Memory B cell (primary cell): Measurements from ENCODE around the gene PTMA.
"Not testable (repeated sequence)": the region's sequence is repeated elsewhere in the genome, so short reads cannot be mapped to it uniquely, and the experiment has no call there.

Experiments
- ATAC-seq: fragments of 150-1000 bp; cut with Tn5 transposase; 2 replicates; pipeline ENCODE4 v1.10.0; 2021; ENCODE audit warnings: low read depth, mild to moderate bottlenecking, moderate library complexity
- DNase-seq, 2 donors: peaks; one replicate each; pipeline ENCODE4 v3.0.0; 2022; ENCODE audit warnings: low spot score in 2 of 2
- H3K27ac Mint-ChIP-seq: one replicate; pipeline ENCODE4 v1.8.0; 2022; ENCODE audit warnings: mild to moderate bottlenecking, moderate library complexity, mixed read lengths
- H3K27me3 Mint-ChIP-seq: one replicate; pipeline ENCODE4 v1.8.0; 2022; ENCODE audit warnings: mixed read lengths
- H3K36me3 Mint-ChIP-seq: one replicate; pipeline ENCODE4 v1.8.0; 2022; ENCODE audit warnings: mild to moderate bottlenecking, mixed read lengths
- H3K4me1 Mint-ChIP-seq: one replicate; pipeline ENCODE4 v1.8.0; 2022; ENCODE audit warnings: mixed read lengths
- H3K4me3 Mint-ChIP-seq: one replicate; pipeline ENCODE4 v1.8.0; 2022; ENCODE audit warnings: mild to moderate bottlenecking, moderate library complexity, mixed read lengths
- H3K9me3 Mint-ChIP-seq: one replicate; pipeline ENCODE4 v1.8.0; 2022; ENCODE audit warnings: mixed read lengths

Gene PTMA, protein sequence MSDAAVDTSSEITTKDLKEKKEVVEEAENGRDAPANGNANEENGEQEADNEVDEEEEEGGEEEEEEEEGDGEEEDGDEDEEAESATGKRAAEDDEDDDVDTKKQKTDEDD

GRCh38 chr2:231707927-231708772 lies at the start of gene PTMA:
Gene PTMA, plus strand, starts transcription at chr2:231708525. Its CDS starts 182 bp downstream, at chr2:231708707.
- peaks cover 19% of the 10 kb centered on the region for H3K36me3 Mint-ChIP-seq
- no peaks in the 10 kb centered on the region for H3K9me3 Mint-ChIP-seq
- H3K4me1 Mint-ChIP-seq: peaks cover 23% of the 10 kb centered on the region
- peak; percentile 60 for ATAC-seq
- peak within 1 kb of the TSS; percentile 94 for H3K4me3 Mint-ChIP-seq
- peak; percentile 99 for DNase-seq
- H3K27me3 Mint-ChIP-seq: no peaks in the 10 kb centered on the region
- H3K27ac Mint-ChIP-seq: peak within 1 kb of the TSS; percentile 100

- not testable (repeated sequence) for H3K4me3 Mint-ChIP-seq, H3K9me3 Mint-ChIP-seq, H3K36me3 Mint-ChIP-seq, H3K27me3 Mint-ChIP-seq, DNase-seq, ATAC-seq, H3K27ac Mint-ChIP-seq
- H3K4me1 Mint-ChIP-seq: peaks cover 13% of the 10 kb centered on the region
Measured at GRCh38 chr2:231660073-231660472, 48.3 kb upstream of the PTMA start.

GRCh38 chr2:231660860-231661259 lies 47.5 kb upstream of the PTMA start:
- no peak overlapping the region for H3K4me3 Mint-ChIP-seq
- ATAC-seq (no peak), DNase-seq (no peak)
- H3K27me3 Mint-ChIP-seq: no peaks in the 10 kb centered on the region
- peak overlapping the region; percentile 96 for H3K27ac Mint-ChIP-seq
- peaks cover 4% of the 10 kb centered on the region for H3K9me3 Mint-ChIP-seq
- peaks cover 17% of the 10 kb centered on the region for H3K4me1 Mint-ChIP-seq
- H3K36me3 Mint-ChIP-seq: peaks cover 2% of the 10 kb centered on the region

DNA sequence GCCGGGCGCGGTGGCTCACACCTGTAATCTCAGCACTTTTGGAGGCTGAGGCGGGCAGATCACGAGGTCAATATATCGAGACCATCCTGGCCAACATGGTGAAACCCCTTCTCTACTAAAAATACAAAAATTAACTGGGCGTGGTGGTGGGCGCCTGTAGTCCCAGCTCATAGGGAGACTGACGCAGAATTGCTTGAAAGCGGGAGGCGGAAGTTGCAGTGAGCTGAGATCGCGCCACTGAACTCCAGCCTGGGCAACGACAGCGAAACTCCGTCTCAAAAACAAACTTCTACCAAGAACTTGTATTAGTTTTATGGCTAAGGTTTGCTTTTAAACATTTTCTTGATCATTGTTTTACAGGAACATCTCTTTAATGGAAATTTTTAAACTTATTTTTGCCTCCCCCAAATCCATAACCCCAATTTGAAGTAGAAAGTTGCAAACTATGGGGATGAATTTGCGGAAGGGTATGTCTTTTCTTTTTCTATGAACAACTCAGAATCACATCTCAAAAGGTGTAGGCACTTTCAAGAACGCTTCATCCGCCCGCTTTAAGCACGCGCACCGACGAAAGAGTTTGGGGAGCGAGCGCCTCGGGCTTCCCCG lies 46.8 kb upstream of the PTMA start:
- Mint-ChIP-seq H3K27ac (peak overlapping the region; percentile 96), H3K4me1 (peaks cover 17% of the 10 kb centered on the region)

DNA sequence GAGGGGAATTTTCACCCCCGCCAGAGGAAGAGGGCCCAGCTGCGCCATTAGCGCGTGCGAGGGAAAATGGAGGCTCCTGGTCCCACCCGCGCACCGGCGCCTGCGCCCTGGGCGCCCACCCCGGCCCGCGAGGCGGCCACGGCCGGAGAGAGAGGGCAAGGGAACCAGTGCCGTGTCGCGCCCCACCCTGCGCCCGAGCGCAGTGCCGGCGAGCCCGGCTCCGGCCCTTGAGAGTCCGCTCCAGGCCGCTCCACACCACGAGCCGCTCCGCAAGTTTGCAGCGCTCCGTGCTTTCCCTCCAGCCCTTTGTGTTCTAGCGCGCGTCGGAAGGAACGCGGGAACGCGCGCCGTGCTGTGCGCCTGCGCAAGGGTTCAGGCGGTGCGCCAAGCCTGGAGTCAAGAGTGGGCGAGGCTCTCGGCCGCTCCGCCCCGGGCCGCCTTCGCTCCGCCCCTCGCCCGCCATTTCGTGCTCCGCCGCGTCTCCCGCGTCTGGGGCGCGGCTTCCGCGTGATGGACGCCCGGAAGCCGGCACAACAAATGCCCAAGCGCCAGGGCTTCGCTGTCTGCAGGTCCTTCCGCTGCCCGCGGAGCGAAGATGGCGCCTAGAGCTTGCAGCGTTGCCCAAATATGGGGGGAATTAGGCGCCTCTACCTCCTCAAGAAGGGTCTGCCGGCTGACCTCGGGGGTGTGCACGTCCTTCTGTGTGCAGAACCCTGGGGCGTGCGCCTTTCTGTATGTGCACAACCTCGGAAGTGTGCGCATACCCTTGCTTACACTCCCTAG lies 46.1 kb upstream of the PTMA start:
- H3K27ac Mint-ChIP-seq: peak overlapping the region; percentile 96
- H3K27me3 Mint-ChIP-seq: no peaks in the 10 kb centered on the region
- DNase-seq (peak; percentile 98), ATAC-seq (peak; percentile 81)
- peaks cover 2% of the 10 kb centered on the region for H3K36me3 Mint-ChIP-seq
- peaks cover 4% of the 10 kb centered on the region for H3K9me3 Mint-ChIP-seq
- peak overlapping the region; percentile 78 for H3K4me3 Mint-ChIP-seq
- peaks cover 18% of the 10 kb centered on the region for H3K4me1 Mint-ChIP-seq

More for the DNA sequence above, 46.8 kb upstream of the PTMA start:
- DNase-seq: no peak
- ATAC-seq: no peak
- Mint-ChIP-seq H3K9me3 (peaks cover 4% of the 10 kb centered on the region), H3K27me3 (no peaks in the 10 kb centered on the region), H3K36me3 (peaks cover 2% of the 10 kb centered on the region), H3K4me3 (peak overlapping the region; percentile 78)

DNA sequence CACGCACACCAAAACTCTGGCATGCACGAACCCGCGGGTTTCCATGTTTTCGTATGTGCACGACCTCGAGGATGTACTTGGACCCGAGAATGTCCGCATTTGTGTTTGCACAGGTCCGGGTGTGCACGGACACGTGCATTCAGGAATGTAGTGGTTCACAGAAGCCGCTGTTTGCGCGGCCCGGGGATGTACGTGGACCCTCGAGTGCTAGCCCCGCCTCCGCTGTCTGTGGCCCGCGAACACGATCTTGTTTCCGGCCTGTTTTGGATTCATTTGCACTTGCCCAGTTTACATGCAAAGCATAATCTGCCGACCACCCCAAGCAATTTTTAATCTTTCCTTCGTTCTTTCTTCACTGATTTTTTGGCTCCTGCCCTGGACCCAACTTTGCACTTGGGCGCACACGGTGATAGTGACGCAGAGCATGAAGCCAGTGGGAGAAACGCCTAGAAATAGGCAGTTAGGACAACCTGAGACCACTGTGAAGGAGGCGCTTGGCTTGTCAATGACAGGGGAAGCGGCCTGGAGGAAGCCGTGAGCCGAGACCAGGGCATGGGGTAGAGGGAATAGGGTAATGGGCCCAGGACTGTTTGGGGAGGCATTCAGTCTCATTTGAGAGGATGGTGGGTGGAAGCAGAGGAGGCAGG lies 45.4 kb upstream of the PTMA start:
- H3K9me3 Mint-ChIP-seq: peaks cover 4% of the 10 kb centered on the region
- ATAC-seq: no peak
- peak overlapping the region; percentile 96 for H3K27ac Mint-ChIP-seq
- H3K4me1 Mint-ChIP-seq: peaks cover 24% of the 10 kb centered on the region
- DNase-seq: no peak
- peak overlapping the region; percentile 78 for H3K4me3 Mint-ChIP-seq
- H3K36me3 Mint-ChIP-seq: peaks cover 2% of the 10 kb centered on the region
- H3K27me3 Mint-ChIP-seq: no peaks in the 10 kb centered on the region

DNA sequence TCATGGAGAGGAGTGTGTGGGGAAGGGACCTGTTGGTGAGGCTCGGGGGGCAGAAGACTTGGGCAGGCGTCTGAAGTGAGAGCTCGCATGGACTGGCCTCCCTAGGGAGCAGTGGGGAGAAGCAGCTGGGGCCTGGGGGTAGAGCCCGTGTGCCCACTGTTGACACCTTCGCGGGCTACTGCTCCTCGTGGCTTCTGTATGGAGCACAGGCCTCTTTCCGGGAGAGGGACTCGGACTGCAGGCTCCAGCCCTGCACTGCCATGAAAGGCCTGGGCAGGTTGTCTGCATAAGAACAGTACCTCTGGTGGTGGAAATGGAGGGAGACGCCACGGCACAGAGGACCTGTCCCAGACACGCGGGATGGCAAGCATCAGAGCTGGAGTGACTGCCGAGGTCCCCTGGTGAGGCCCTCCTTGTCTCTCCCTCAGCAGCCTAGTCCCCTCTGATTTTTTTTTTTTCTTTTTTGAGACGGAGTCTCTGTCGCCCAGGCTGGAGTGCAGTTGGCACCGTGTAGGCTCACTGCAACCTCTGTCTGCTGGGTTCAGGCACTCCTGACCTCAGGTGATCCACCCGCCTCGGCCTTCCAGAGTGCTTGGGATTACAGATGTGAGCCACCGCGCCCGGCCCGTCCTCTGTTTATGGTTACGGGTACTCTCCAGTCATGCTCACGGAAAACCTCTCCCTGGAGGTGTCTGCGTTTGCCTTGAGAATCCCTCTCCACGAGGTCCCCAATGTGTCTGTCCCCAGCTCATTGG lies 44.7 kb upstream of the PTMA start:
- Mint-ChIP-seq H3K27ac (peak overlapping the region; percentile 96), H3K4me3 (peak overlapping the region; percentile 78), H3K36me3 (peaks cover 2% of the 10 kb centered on the region), H3K27me3 (no peaks in the 10 kb centered on the region), H3K4me1 (peaks cover 26% of the 10 kb centered on the region), H3K9me3 (peaks cover 4% of the 10 kb centered on the region)
- no peak for DNase-seq
- no peak for ATAC-seq

DNA sequence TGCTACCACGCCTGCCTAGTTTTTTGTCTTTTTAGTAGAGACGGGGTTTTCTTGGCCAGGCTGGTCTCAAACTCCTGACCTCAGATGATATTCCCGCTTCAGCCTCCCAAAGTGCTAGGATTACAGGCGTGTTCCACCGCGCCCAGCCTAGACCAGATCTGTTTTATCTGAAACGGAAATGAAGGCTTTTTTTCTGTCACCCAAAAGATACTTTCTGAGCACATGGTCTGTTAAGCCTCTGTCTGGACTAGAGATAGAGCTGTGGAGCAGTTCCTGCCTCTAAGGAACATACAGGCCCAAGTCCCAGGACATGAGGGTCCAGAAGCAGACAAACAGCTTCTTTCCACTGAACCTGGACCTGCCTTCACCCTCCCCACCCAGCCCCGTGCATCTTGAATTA lies 43.6 kb upstream of the PTMA start:
- Mint-ChIP-seq H3K27me3 (no peaks in the 10 kb centered on the region), H3K9me3 (peaks cover 4% of the 10 kb centered on the region), H3K4me3 (no peak overlapping the region), H3K36me3 (peaks cover 2% of the 10 kb centered on the region), H3K27ac (peak overlapping the region; percentile 99), H3K4me1 (peaks cover 32% of the 10 kb centered on the region)
- DNase-seq (no peak), ATAC-seq (no peak)

DNA sequence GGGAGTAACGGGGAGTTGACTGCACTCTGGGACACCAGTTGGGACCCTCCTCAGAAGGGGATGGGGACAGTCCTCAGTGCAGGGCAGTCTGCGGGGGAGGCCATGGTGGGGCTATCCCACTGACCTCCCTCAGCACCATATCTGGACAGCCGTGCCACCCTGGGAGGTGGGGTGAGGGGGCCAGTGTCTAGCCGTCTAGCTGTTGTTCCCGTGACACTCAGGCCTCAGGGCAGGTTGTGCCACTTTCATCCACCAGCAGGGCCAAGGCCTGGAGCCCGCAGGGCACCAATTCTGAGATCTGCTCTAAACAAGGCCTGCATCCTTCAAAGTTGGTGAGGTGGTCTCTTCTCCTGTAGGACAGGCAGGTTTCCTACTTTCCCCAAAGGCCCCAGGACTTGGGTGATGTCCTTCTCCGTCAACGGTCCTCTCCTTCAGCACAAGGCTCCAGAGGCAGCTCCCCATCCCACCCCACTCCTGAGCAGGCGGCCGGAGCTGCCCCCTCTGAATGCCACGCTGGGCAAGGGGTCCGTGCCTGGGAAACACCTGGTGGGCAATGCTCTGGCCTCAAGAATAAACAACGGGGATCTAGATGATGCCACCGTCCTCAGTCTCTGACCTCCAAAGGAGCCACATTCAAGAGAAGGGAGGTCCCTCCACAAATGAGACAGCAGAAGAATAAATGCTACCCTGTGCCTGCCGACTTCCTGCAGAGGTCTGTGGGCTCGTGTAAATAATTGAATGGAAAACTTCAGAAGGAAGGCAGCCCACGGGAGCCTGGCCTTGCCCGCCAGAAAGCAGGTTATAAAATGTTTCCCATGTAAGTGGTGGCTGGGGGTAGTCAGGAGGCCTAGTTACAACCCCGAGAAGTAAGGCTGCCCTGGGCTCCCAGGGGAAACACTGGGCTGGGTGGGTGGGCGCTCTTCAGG lies 42.8 kb upstream of the PTMA start:
- peaks cover 4% of the 10 kb centered on the region for H3K9me3 Mint-ChIP-seq
- peaks cover 2% of the 10 kb centered on the region for H3K36me3 Mint-ChIP-seq
- H3K4me1 Mint-ChIP-seq: peaks cover 35% of the 10 kb centered on the region
- peak overlapping the region; percentile 99 for H3K27ac Mint-ChIP-seq
- H3K4me3 Mint-ChIP-seq: peak overlapping the region; percentile 72
- ATAC-seq (no peak), DNase-seq (no peak)
- H3K27me3 Mint-ChIP-seq: no peaks in the 10 kb centered on the region

DNA sequence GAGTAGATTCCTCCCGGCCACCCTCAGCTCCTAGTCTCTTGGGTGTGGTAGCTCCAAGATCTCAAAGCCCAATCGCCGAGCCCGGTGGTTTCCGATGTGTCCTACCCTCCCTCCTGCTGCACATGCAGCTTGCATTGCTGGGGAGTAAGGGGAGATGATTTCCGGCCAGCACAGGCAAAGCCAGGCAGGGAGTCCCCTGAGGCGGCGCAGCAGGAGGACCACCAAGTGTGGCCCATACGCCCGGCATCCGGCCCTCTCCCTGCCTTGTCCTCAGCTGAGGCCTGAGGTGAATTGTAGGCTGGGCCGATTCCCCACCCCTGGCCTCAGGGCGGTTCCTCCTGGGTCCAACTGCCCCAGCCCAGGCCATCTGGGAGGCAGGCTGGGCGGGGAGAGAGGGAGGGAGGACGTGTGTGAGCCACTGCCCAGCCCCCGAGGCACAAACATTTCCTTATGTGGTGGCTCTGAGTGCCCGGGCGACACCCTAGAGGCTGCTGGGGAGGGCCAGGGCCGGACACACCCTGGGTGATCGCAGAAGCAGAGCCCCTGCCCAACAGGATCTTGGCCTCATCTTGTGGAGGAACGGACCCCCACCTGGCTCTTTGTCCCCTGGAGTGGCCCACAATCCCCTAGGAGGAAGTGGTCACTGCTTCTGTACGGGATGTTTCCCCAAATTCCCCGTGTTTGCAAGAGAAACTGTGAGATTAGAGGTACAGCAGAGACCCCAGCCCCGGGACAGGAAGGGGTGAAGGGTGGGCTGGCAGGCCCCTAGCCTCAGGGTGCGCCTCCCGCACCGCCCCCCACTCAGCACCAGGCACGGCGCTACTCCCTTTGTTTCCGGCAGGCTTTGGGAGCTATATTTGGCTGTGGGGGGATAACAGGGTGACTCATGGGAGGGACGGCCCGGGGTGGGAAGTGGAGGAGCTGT lies 41.9 kb upstream of the PTMA start:
- H3K4me1 Mint-ChIP-seq: peaks cover 37% of the 10 kb centered on the region
- H3K27me3 Mint-ChIP-seq: no peaks in the 10 kb centered on the region
- H3K36me3 Mint-ChIP-seq: peaks cover 2% of the 10 kb centered on the region
- H3K27ac Mint-ChIP-seq: peak overlapping the region; percentile 99
- H3K4me3 Mint-ChIP-seq: peak overlapping the region; percentile 82
- no peak for ATAC-seq
- DNase-seq: no peak
- H3K9me3 Mint-ChIP-seq: peaks cover 4% of the 10 kb centered on the region

GRCh38 chr2:231667096-231667427 lies 41.3 kb upstream of the PTMA start:
- Mint-ChIP-seq H3K4me1 (peaks cover 42% of the 10 kb centered on the region), H3K27me3 (no peaks in the 10 kb centered on the region), H3K27ac (peak overlapping the region; percentile 99), H3K9me3 (peaks cover 4% of the 10 kb centered on the region), H3K36me3 (peaks cover 2% of the 10 kb centered on the region), H3K4me3 (peak overlapping the region; percentile 82)
- ATAC-seq (no peak), DNase-seq (no peak)
